Measurements from ENCODE around the gene BOK. TPM values are rescaled to one million over a fixed set of nuclear protein-coding genes. Genes with fewer than 3 reads are reported as not detected.

BOK gene
- total RNA-seq, 1 donor from 2014 or later, result 35.4 TPM

DNA sequence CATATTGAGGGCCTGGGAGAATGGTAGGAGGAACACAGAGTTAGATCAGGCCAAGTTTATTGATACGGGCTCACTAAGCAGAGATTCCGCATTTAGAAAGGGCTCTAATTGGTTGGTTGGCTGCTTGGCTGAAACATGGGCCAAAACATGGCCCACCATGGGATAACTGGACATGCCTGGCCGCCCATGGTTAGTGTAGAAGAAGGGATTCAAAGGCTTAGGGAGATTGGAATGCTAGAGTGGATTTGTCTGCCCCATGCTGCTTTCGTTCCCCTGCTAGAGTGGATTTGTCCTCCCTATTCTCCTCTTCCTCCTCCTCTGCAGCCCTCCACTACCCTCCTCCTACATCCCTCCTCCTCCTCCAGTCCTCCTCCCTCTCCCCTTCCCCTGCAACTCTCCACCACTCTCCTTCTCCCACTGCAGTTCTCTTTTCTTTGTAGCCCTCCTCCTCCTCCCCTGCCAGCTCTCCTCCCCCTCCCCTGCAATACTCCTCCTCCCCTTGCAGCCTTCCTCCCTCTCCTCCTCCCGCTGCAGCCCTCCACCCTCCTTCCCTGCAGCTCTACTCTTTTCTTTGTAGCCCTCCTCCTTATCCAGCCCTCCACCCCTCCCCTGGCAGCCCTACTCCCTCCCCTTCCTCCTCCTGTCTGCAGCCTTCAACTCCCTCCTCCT is 17.2 kb downstream of the BOK start:
- no peaks in the 10 kb centered on the region for H3K9me3 ChIP-seq
- no peaks in the 10 kb centered on the region for H3K27me3 ChIP-seq
- intact Hi-C loops (cut with DNase I), result no loop called here
- no peak overlapping the region for H3K27ac ChIP-seq
- no peak for TF ChIP-seq CTCF (IDR thresholded peaks at IDR 0.05)
- DNase-seq (ENCODE audit: low spot score in 2 of 2), result no peak
- no peak overlapping the region for H3K4me3 ChIP-seq
- no peaks in the 10 kb centered on the region for H3K4me1 ChIP-seq
- peaks cover 17 to 18% of the 10 kb centered on the region in 2 donors for H3K36me3 ChIP-seq

- no peak overlapping the region for H3K27ac ChIP-seq
- intact Hi-C loops (cut with DNase I), result no loop called here
Observed at GRCh38 chr2:241576293-241576654, 17.7 kb downstream of the BOK start.

DNA sequence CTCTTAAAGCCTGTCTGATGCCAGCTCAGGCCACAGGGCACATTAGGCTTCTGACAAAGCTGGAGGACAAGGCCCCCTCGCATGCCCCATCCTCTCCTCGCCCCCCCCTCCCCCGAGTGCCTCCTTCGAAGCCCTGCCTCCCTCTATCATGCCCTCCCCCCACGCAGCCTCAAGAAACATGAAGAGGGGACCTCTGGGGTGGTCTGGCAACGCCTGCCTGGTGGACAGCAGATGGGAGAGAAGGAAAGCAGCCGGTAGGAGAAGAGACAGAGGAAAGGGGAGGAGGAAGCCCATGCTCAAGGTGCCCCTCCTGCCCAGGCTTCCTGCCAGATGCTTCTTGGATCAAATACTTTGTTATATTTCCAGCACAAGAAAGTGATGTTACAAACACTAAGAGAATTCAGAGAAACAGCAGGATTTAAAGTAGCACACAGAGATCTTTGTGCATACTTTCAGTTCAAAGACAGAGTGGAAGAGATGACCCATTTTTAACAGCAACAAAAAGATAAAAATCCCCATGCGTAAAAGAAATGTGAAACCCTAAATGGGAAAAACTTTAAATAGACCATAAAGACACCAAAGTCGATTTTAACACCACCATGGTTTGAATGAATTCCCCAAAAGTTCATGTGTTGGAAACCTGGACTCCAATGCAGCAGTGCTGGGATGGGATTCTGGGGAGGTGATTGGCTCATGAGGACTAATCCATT is 19.0 kb downstream of the BOK start:
- H3K9me3 ChIP-seq, result no peaks in the 10 kb centered on the region
- H3K27ac ChIP-seq, result no peak overlapping the region
- H3K27me3 ChIP-seq, result no peaks in the 10 kb centered on the region
- peaks cover 17 to 19% of the 10 kb centered on the region in 2 donors for H3K36me3 ChIP-seq
- no peak for DNase-seq (ENCODE audit: low spot score in 2 of 2)
- TF ChIP-seq CTCF (IDR thresholded peaks at IDR 0.05), result no peak
- intact Hi-C loops (cut with DNase I), result no loop called here
- no peak overlapping the region for H3K4me3 ChIP-seq
- H3K4me1 ChIP-seq, result no peaks in the 10 kb centered on the region

More at GRCh38 chr2:241576293-241576654, 17.7 kb downstream of the BOK start:
- no peak overlapping the region for H3K4me3 ChIP-seq
- no peak for TF ChIP-seq CTCF (IDR thresholded peaks at IDR 0.05)
- no peaks in the 10 kb centered on the region for H3K4me1 ChIP-seq
- no peaks in the 10 kb centered on the region for H3K27me3 ChIP-seq
- peaks cover 18 to 19% of the 10 kb centered on the region in 2 donors for H3K36me3 ChIP-seq
- no peaks in the 10 kb centered on the region for H3K9me3 ChIP-seq
- no peak for DNase-seq (ENCODE audit: low spot score in 2 of 2)

DNA sequence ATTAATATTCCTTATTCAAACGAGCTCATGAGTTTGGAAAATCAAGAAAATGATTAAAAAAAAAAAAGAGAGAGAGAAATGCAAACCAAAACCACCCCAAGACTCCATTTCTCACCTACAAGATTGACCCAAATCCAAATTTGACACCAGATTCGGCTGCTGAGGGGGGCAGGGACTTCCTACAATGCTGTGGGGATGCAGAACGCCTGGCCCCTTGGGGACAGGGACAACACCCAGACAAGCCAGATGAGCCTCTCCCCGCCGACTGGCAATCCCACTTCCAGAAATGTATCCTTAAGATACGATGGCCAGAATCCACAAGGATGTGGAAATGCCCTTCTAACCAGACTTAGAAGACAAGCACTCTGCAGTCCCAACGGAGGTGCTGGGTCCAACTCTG is 20.7 kb downstream of the BOK start:
- intact Hi-C loops (cut with DNase I), result no loop called here
- H3K4me1 ChIP-seq, result no peaks in the 10 kb centered on the region
- no peaks in the 10 kb centered on the region for H3K27me3 ChIP-seq
- no peaks in the 10 kb centered on the region for H3K9me3 ChIP-seq
- H3K27ac ChIP-seq, result no peak overlapping the region
- no peak overlapping the region for H3K4me3 ChIP-seq
- no peak for TF ChIP-seq CTCF (IDR thresholded peaks at IDR 0.05)
- peaks cover 20 to 27% of the 10 kb centered on the region in 2 donors for H3K36me3 ChIP-seq
- DNase-seq (ENCODE audit: low spot score in 2 of 2), result no peak

DNA sequence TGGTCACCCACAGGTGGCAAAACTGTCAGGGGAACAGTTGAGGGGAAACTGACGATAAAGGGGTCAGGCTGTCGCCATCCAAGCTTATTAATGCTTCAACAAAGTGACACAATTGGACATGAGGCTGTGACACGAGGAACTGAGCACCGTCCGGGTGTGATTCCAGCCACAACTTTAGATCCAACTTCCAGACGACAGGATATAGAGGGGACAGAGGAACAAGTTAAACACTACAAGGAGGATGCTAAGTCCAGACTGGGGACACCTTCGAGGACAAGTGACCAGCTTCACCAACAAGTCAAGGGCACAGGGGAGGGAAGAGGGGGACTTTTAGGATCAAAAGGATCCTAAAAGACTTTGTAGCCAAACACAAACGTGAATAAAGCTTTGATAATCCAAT is 23.8 kb downstream of the BOK start:
- no peak overlapping the region for H3K4me3 ChIP-seq
- H3K9me3 ChIP-seq, result peaks cover 7 to 15% of the 10 kb centered on the region in 2 donors
- intact Hi-C loops (cut with DNase I), result no loop called here
- no peak overlapping the region for H3K27ac ChIP-seq
- no peak for DNase-seq (ENCODE audit: low spot score in 2 of 2)
- peaks cover 30 to 45% of the 10 kb centered on the region in 2 donors for H3K36me3 ChIP-seq
- no peaks in the 10 kb centered on the region for H3K4me1 ChIP-seq
- TF ChIP-seq CTCF (IDR thresholded peaks at IDR 0.05), result no peak
- no peaks in the 10 kb centered on the region for H3K27me3 ChIP-seq
